Measurements from ENCODE around the gene FSIP1. TPM values are rescaled to one million over a fixed set of nuclear protein-coding genes. Genes with fewer than 3 reads are reported as not detected.

FSIP1 gene
- total RNA-seq, 1 donor from 2014 or later, result not detected

DNA sequence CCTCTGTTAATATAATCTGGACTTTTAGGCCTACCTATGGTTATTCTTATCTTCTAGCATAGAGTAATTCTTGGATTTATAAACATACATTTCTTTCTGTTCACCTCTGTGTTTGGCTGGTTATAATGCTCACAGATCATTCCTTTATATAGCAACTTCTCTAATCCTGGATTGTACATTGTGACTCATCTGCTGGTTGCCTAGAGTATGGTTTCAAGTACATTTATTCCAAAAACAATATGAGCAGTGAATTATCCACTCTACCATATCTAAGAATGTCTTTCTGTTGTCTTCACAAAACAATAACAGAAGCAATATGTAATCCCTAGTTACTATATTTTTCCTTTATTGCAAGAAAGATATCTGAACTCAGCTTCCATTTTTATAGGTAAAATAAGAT, 35.3 kb downstream of the FSIP1 start:
- Histone ChIP-seq H3K27me3 (no peaks in the 10 kb centered on the region), H3K27ac (no peak overlapping the region), H3K36me3 (no peaks in the 10 kb centered on the region), H3K9me3 (no peaks in the 10 kb centered on the region), H3K4me1 (no peaks in the 10 kb centered on the region), H3K4me3 (no peak overlapping the region)
- DNase-seq (ENCODE audit: low spot score in 2 of 2), result no peak
- TF ChIP-seq, protein P1, sequence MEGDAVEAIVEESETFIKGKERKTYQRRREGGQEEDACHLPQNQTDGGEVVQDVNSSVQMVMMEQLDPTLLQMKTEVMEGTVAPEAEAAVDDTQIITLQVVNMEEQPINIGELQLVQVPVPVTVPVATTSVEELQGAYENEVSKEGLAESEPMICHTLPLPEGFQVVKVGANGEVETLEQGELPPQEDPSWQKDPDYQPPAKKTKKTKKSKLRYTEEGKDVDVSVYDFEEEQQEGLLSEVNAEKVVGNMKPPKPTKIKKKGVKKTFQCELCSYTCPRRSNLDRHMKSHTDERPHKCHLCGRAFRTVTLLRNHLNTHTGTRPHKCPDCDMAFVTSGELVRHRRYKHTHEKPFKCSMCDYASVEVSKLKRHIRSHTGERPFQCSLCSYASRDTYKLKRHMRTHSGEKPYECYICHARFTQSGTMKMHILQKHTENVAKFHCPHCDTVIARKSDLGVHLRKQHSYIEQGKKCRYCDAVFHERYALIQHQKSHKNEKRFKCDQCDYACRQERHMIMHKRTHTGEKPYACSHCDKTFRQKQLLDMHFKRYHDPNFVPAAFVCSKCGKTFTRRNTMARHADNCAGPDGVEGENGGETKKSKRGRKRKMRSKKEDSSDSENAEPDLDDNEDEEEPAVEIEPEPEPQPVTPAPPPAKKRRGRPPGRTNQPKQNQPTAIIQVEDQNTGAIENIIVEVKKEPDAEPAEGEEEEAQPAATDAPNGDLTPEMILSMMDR (IDR thresholded peaks at IDR 0.05), result no peak
- intact Hi-C loops (cut with DNase I), result no loop called here

DNA sequence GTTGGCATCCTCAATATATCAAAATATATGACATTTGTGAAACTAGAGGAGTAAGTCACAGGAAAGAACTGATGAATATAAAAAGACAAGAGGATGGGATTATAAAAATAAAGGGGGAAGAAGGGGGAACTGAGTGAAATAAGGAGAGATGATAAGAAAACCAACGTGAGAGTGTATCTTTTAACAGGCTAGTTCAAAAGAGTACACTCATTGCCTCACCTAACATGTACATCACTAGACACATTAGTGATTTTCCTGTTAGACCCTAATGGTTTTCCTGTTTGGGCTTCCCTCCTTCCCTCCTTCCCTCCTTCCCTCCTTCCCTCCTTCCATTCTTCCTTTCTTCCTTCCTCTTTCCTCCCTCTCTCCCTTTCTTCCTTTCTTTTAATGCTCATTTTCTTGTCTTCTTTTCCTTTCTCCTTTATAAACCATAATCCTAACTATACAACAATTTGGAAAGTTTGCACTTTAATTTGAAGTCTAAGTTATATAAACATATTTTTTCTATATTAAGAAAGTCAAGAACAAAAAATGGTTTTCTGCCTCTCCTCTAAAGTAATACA, 35.8 kb downstream of the FSIP1 start:
- Histone ChIP-seq H3K27ac (no peak overlapping the region), H3K4me3 (no peak overlapping the region), H3K27me3 (no peaks in the 10 kb centered on the region), H3K9me3 (no peaks in the 10 kb centered on the region), H3K36me3 (no peaks in the 10 kb centered on the region), H3K4me1 (no peaks in the 10 kb centered on the region)
- DNase-seq (ENCODE audit: low spot score in 2 of 2), result no peak
- TF ChIP-seq, protein P1 (IDR thresholded peaks at IDR 0.05), result no peak
- intact Hi-C loops (cut with DNase I), result no loop called here

DNA sequence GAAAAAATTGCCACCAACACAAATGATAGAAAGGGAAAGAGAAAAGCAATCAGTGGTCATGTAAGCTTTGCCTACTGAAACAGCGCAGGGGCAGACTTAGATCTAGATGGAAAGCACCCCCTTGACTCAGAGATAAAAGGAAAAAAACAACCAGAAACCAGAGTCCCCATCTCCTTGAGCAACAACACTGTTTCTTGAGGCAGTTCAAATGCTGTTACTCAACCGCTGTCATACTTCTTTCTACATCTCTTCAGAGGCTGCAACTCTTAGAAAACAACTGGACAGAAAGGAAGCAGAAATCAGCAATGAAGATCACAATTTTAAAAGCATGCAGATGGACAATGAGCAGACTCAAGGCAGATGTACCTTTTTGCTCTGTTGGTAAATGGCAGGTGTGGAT, 36.5 kb downstream of the FSIP1 start:
- TF ChIP-seq, protein P1 (IDR thresholded peaks at IDR 0.05), result no peak
- intact Hi-C loops (cut with DNase I), result no loop called here
- no peaks in the 10 kb centered on the region for H3K27me3 ChIP-seq
- no peak overlapping the region for H3K4me3 ChIP-seq
- H3K36me3 ChIP-seq, result no peaks in the 10 kb centered on the region
- no peak overlapping the region for H3K27ac ChIP-seq
- no peaks in the 10 kb centered on the region for H3K9me3 ChIP-seq
- H3K4me1 ChIP-seq, result no peaks in the 10 kb centered on the region
- no peak for DNase-seq (ENCODE audit: low spot score in 2 of 2)

DNA sequence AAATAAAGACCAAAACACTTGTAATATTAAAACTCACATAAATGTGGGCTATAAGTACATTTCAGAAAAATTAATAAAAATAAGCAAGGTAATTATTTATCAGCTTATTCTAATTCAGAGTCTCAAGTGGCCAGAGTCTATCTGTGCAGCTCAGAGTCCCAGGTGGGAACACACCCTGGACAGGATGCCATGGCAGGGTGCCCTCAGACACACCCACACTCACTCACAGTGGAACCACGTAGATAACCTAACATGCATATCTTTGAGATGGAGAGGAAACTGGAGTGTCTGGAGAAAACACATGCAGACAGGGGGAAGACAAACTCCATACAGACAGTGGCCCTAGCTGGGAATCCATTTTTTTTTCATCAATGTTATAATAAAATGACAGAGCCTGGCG, 37.2 kb downstream of the FSIP1 start:
- Histone ChIP-seq H3K27ac (no peak overlapping the region), H3K27me3 (no peaks in the 10 kb centered on the region), H3K9me3 (no peaks in the 10 kb centered on the region), H3K4me1 (no peaks in the 10 kb centered on the region), H3K4me3 (no peak overlapping the region), H3K36me3 (no peaks in the 10 kb centered on the region)
- no peak for DNase-seq (ENCODE audit: low spot score in 2 of 2)
- TF ChIP-seq, protein P1 (IDR thresholded peaks at IDR 0.05), result no peak
- intact Hi-C loops (cut with DNase I), result no loop called here

DNA sequence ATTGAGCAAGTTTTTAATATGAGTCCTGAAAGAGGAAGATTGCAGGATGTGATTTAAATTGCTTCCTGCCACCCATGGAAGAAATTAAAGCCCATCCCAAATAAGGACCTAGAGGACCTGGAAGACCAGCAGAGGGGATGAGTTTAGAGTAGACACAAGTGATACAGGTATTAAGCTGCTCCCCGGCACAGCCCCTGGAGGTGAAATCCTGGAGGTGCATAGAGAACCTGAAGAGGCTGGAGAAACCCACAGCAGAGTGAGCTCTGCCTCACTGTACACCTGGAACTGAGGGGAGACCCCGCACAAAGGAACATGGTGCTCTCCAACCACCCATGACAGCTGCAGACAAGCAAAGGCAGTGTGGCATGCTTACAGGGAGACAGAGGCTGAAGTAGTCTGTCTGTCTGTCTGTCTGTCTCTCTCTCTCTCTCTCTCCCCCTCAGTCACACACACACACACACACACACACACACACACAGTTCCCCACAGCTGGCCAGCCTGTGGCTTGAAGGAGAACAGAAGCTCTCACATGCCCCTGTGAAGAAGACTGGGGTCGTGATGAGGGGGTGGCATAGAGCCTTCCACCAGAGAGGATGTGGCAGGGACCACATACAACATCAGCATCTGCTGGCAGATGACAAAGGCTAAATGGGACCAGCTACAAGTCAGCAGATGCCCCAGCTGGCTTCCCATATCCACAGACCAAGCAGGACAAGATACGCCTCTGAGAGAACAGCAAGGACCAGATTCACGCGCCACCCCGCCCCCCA, 38.1 kb downstream of the FSIP1 start:
- intact Hi-C loops (cut with DNase I), result no loop called here
- no peak overlapping the region for H3K27ac ChIP-seq
- no peak for DNase-seq (ENCODE audit: low spot score in 2 of 2)
- H3K4me1 ChIP-seq, result no peaks in the 10 kb centered on the region
- H3K36me3 ChIP-seq, result no peaks in the 10 kb centered on the region
- H3K4me3 ChIP-seq, result no peak overlapping the region
- H3K9me3 ChIP-seq, result no peaks in the 10 kb centered on the region
- TF ChIP-seq, protein P1 (IDR thresholded peaks at IDR 0.05), result no peak
- H3K27me3 ChIP-seq, result no peaks in the 10 kb centered on the region
